SIG-M5 treated with dmso at 0.1 percent for 504 hours (cell line): ENCODE results near the gene APBB2.
"Not testable (repeated sequence)": the region's sequence is repeated elsewhere in the genome, so short reads cannot be mapped to it uniquely, and the experiment has no call there.

Source experiments
- DNase-seq: peaks from one replicate; lab custom pipeline; 2025; ENCODE audit not compliant: unreplicated experiment; lab: John Stamatoyannopoulos, UW

APBB2 gene

DNA sequence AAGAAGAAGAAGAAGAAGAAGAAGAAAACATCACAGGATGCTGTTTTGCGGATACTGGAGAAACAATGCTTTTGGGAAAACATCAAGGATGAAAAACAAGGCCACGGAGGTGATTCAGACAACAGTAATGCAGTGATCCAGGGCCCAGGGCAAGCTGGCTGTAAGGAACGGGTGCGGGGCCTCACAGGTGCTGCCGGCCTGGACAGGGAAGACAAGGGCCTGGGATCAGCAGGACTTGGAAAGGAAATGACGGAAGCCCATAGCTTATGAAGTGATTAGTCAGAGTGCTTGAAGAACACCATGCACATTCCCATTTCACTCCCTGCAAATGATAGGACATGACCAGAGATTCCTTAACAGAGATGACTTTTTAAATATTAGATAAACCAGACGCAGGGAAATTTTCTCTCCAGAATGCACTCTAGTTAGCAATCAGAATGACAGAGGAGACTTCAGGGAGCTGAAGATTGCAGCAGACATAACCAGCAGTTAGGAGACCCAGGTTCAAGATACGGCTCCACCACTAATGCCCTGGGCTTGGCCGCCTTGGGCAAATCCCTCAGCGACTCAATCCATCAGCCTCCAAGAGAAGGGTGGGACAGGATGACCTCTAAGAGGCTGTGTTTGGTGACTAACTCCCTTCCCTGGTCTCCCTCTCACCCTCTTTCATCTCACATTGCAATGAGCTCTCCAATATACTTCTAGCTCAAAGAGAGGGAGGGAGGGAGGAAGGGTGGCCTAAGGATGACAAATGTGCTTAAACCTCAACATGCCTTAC lies 54.1 kb downstream of the APBB2 start:
- no peak for DNase-seq

DNA sequence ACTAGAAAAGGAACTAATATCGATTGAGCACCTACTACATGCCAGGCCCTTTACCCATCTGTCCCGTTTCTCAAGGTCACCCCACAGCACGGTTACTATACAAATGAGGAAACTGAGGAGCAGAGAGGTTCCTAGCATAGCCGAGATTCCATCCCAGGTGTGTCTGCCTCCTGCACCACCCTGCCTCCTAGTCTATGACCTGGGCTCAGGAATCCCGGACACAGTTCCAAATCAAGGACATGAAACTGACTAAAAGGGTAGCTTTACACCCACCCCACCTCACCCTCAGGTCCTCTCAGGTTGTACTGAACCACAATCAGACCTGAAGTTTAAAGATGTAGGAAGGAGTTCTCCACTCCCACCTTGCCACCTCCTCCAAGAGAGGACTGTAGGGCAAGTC lies 55.6 kb downstream of the APBB2 start:
- DNase-seq, result no peak

DNA sequence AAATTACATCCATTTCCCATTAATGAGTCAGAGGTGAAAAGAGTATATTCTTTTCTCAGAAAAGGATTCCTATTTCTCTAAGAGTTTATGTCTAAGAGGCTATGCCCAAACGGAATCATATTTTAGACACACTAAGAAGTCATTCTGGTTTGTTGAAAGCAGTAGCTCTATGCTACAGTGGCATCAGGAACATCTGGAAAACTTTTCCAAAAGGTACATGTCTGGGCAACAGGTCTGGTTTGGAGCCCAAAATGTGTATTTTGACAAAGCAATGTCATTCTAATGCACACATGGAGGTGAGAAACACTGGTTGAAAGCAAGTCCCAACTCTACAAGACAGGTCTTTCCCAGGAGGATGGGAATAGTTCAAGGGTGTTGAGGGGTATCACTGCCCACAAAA lies 56.1 kb downstream of the APBB2 start:
- no peak for DNase-seq

- no peak for DNase-seq
Observed at GRCh38 chr4:41157009-41157408, 57.3 kb downstream of the APBB2 start.

DNA sequence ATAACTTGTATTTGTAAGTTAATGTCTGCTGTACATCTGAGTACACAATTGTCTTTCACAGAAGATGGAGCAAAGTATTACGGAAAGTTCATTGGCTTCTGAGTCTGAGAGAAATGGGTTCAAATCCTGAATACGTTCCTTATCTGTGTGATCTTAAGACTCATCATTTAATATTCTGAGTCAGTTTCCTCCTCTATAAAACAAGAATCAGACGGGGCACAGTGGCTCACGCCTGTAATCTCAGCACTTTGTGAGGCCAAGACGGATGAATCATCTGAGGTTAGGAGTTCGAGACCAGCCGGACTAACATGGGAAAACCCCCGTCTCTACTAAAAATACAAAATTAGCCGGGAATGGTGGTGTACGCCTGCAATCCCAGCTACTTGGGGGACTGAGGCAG lies 57.8 kb downstream of the APBB2 start:
- DNase-seq, result no peak

DNA sequence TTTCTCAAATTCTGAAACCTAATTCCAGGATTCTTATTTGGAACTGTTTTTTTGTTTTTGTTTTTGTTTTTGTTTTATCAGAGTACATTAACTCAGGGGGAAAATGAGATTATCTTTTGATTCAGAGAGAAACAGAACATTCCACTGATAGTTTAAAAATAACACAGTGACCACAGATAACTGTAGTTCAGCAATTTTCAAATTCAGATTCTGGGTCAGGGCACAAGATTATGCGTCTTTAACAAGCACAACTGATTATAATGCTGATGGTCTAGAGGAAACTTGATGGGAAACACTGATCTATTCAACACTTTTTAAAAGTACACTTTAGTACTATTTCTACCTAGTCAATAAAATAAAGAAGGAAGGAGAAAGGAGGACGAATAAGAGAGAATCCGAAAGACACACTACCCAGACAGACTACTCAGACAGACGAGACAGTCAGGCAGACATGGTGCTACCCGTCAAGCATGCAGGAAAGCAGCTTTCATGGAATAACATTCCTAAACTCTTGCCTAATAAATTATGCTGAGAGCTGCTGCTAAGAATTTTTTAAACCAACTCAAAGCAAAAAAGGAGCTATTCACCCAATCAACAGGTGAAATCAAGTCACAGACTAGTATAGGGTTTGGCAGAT lies 59.0 kb downstream of the APBB2 start:
- no peak for DNase-seq

GRCh38 chr4:41154814-41155177 lies 59.5 kb downstream of the APBB2 start:
- DNase-seq, result no peak

GRCh38 chr4:41154010-41154813 lies 60.1 kb downstream of the APBB2 start:
- no peak for DNase-seq

DNA sequence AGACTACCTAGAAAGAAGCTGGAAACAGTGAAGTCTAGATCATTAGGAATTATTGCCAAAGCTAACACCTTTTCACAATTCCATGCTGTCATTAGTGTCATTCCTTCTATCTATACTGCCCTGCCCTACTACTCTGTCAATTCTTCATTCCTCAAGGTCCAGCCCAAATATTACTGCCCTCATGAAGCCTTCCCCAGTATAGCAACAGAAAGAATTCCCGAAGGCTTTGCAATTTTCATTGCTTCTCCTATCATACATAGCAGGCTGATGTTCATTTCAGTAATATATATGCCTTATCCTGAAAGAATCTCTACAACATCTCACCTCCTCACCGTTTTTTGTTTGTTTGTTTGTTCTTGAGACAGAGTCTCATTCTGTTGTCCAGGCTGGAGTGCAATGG lies 63.9 kb downstream of the APBB2 start:
- no peak for DNase-seq

- not testable (repeated sequence) for DNase-seq
Observed at GRCh38 chr4:41149568-41149967, 64.8 kb downstream of the APBB2 start.

DNA sequence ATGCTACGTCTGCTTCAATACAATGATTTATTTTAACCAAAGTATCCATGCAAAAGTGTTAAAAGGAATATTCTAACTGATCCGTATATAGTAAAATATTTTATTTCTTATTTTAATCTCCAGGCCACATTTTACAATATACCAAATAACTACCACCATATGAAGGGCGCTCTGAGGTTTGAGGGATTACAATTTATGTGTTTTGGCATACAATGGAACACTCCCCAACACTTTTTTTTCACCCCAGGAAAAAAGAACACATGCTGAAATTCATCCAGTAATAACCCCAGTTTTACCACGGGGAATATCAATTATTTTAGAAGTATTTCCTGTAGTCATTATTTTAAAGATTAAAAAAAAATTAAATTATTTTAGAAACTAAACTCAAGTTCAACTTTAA lies 65.4 kb downstream of the APBB2 start:
- no peak for DNase-seq

GRCh38 chr4:41148292-41148691 lies 66.0 kb downstream of the APBB2 start:
- DNase-seq, result no peak

- not testable (repeated sequence) for DNase-seq
Observed at GRCh38 chr4:41147570-41147969, 66.8 kb downstream of the APBB2 start.

DNA sequence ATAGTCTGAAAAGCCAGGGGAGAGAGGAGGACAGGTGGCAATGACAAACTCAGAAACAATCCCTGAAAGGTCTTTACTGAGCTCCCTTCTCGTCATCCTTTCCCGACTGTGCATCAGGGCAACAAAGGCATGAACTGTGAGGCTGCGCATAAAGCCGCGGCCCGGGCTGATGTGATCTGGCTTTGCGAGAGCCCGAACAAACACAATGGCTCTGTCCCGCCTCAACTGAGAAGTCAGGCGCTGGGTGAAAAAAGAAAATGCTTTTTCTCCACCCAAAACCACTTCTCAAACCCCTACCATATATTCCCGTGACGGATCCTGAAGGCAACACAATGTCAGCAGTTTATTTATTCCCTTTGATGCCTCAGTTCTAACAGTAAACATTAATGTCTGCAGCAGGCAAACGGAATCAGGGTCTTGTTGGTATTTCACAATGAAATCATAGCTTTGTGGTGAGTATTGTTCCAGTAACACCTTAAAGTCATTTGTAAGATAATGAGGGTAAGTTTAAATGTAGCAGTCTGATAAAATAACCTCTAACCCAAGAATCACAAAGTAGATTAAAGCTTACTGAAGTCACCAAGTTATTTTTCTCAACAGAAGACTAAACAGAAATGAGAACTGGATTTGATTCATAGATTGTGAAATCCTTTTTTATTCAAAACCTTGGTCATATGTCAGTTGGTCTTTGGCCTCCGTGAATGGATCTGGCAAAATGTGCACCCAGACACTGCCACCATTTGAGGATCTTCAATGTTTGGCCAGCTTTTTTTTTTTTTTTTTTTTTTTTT lies 67.4 kb downstream of the APBB2 start:
- no peak for DNase-seq

- no peak for DNase-seq
Observed at GRCh38 chr4:41146196-41146595, 68.1 kb downstream of the APBB2 start.

- DNase-seq, result no peak
Observed at GRCh38 chr4:41145571-41146078, 68.7 kb downstream of the APBB2 start.

DNA sequence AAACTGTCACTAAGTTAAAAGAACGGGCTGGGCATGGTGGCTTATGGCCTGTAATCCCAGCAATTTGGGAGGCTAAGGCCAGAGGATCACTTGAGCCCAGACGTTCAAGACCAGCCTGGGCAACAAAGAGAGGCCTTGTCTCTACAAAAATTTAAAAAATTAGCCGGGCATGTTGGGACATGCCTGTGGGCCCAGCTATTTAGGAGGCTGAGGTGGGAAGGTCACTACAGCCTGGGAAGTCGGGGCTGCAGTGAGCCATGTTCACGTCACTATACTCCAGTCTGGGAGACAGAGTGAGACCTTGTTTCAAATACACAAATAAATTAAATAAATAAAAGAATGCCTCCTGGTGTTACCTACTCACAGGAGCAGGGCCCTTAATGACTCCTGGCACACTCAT lies 69.5 kb downstream of the APBB2 start:
- no peak for DNase-seq

DNA sequence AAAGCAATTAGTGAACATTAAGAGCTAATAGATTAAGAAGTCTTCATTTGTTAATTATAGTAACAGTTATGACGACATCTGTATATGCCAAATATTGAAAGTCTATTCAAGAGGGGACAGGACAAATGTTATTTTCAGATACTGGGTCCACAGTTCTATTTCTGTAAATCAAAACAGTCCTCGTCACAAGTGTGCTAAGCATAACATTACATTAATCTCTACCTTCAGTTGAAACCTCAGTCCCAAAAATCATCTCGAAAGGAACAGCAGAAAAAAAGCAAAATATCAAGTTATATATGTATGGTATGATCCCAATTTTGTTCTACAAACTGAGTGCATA lies 70.3 kb downstream of the APBB2 start:
- no peak for DNase-seq

DNA sequence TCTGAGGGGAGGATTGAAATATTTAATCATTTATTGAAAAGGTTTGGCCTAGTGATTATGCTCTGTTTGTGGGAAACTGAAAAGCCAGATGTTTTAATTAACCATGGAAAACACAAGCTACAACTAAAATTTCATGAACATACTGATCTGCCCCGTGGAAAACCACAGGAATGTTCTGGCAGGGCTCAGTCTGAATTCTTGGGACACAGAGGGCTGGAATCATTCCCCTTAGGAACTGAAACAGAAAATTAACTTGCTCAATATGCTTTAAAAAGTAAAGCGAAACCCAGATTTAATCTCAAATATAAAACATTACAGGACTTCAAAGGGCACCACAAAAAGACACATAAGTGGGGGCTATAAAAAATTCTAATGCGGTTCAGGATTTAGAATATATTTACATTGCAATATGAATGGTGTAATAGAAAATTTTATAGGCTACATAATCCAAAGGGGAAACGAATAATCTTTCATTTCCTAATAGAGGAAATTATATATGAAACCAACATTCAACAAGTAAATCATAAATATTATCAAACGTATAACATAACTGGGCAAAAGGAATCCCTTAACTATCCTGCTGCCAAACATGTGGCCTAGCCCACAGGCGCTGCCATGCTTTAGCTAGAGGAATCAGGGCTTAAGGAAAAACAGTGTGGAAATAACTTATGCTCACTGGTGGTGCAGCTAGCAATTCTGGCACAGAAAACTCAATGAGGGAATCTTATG lies 70.9 kb downstream of the APBB2 start:
- DNase-seq, result no peak
